Stimulated activated CD8-positive, alpha-beta memory T cell treated with anti-CD3 and anti-CD28 coated beads, Interleukin-12 subunit alpha, Interleukin-12 subunit beta, amount 100 ng/mL, for 1 hour (primary cell): ENCODE results near the gene MID1.

Experiments used
- DNase-seq: peaks from one replicate; pipeline ENCODE4 v3.0.0-alpha.2; 2020; ENCODE audit warnings: low read depth

Gene MID1

GRCh38 chrX:10529344-10529743, 91.0 kb downstream of the MID1 start:
- no peak for DNase-seq

- DNase-seq, result no peak
Observed at GRCh38 chrX:10526451-10526850, 93.9 kb downstream of the MID1 start.

GRCh38 chrX:10525381-10526120, 94.8 kb downstream of the MID1 start:
- DNase-seq, result no peak

- DNase-seq, result no peak
Observed at GRCh38 chrX:10524578-10524977, 95.8 kb downstream of the MID1 start.

- no peak for DNase-seq
Observed at GRCh38 chrX:10519761-10520160, 100.6 kb downstream of the MID1 start.

GRCh38 chrX:10519278-10519677, 101.1 kb downstream of the MID1 start:
- no peak for DNase-seq

GRCh38 chrX:10518073-10518472, 102.3 kb downstream of the MID1 start:
- DNase-seq, result no peak

- DNase-seq, result no peak
Observed at GRCh38 chrX:10516781-10517322, 103.5 kb downstream of the MID1 start.

GRCh38 chrX:10514891-10515290, 105.5 kb downstream of the MID1 start:
- no peak for DNase-seq

GRCh38 chrX:10513974-10514373, 106.4 kb downstream of the MID1 start:
- no peak for DNase-seq

GRCh38 chrX:10512741-10513140, 107.6 kb downstream of the MID1 start:
- no peak for DNase-seq

GRCh38 chrX:10512258-10512657, 108.1 kb downstream of the MID1 start:
- no peak for DNase-seq

- DNase-seq, result no peak
Observed at GRCh38 chrX:10509397-10509796, 111.0 kb downstream of the MID1 start.

- DNase-seq, result no peak
Observed at GRCh38 chrX:10508891-10509290, 111.5 kb downstream of the MID1 start.

GRCh38 chrX:10507876-10508275, 112.5 kb downstream of the MID1 start:
- DNase-seq, result no peak

GRCh38 chrX:10507181-10507580, 113.2 kb downstream of the MID1 start:
- no peak for DNase-seq

- no peak for DNase-seq
Observed at GRCh38 chrX:10506781-10507180, 113.6 kb downstream of the MID1 start.

GRCh38 chrX:10505726-10506125, 114.7 kb downstream of the MID1 start:
- no peak for DNase-seq

GRCh38 chrX:10502961-10503360, 117.4 kb downstream of the MID1 start:
- DNase-seq, result no peak

GRCh38 chrX:10501611-10502010, 118.8 kb downstream of the MID1 start:
- DNase-seq, result no peak

GRCh38 chrX:10496345-10496965, 123.9 kb downstream of the MID1 start:
- DNase-seq, result no peak

GRCh38 chrX:10495677-10496076, 124.7 kb downstream of the MID1 start:
- DNase-seq, result no peak

- DNase-seq, result no peak
Observed at GRCh38 chrX:10492250-10492649, 128.1 kb downstream of the MID1 start.

GRCh38 chrX:10486373-10486772, 134.0 kb downstream of the MID1 start:
- no peak for DNase-seq
